Measurements from ENCODE around the gene CWC25.

CWC25 gene

DNA sequence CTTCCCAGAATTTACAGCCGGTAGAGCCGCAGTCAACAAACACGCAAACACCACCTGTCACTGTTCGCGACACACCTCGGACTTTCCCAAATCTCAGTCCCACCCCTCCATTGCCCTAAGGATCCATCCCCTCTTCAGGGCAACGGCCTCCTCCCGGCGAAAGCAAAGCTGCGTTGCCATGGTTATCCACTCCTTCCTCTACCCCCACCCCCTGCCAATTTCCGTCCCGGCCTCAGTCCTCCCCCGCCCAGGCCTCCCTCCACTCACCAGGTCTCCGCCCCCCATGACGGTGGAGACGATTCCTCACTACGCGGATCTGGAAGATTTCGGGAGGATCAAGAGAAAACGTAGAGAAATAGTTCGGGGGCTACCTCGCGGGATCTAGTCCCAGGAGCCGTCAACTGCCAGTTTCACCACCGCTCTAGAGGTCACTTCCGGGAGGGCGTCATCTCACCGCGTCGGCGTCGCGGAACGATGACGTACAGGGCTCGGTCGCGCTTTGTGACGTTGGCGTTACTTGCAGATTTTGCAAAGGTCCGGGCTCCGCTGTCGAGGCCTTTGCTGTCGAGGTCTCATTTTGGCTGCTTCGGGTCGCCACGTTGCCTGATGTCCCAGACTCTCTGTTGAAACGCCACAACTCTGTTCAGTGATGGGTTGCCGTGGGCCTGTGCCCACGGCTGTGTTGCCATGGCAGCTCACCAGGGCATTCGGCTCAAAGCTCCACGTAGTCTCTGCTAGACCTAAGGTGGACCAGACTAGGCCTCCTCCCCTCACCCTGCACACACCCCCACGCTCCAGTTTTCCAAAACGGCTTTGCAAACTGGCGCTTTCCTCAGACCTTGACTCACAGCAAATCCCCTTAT is at the start of gene CWC25:
Gene CWC25 (minus strand): TSS at position 423 of the 863 bp plus-strand sequence. CDS start 138 bp downstream, at position 285.
- Mint-ChIP-seq H3K27ac (peak within 1 kb of the TSS; percentile 100), H3K9me3 (no peaks in the 10 kb centered on the region), H3K4me3 (peak within 1 kb of the TSS; percentile 97), H3K36me3 (peaks cover 49% of the 10 kb centered on the region), H3K4me1 (peaks cover 32% of the 10 kb centered on the region)
- DNase-seq (ENCODE audit: low spot score in 2 of 2) (peak; percentile 100), ATAC-seq (peak; percentile 92)

GRCh38 chr17:38873640-38874380 is 48.7 kb upstream of the CWC25 start:
- H3K27ac Mint-ChIP-seq, result peak overlapping the region; percentile 100

DNA sequence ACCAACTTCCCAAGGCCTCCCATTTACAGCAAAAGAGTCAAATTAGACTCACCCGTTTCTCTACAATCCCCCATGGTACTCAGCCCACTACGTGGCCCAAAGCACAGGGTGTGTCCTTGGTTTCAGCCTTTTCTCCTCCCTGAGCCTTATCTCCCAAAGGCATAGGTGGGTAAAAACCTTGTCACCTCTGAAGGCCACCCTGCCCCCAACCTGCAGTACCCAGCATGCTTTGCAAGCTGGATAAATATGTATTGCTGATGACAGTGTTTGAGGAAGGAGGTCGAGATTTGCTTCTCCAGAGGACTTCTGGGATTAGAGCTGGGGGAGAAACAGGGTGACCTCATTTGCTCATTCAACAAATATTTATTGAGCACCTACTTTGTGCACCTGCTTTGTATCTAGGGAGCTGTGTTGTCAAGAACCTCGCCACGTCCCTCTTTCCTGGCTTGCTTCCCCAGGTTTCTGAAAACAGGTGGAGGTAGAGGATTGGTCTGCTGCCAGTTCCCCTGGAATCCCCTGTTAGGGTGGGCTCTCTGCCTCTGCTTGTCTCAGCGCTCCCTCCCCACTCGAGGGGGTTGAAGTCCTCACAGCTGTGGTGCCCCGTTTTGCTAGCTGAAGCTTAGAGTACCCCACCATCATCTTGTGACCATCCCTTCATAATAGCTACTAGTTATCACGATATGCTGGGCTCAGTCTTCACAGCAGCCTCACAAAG is 47.7 kb upstream of the CWC25 start:
- Mint-ChIP-seq H3K27ac (peak overlapping the region; percentile 100), H3K36me3 (peaks cover 79% of the 10 kb centered on the region), H3K4me3 (peak overlapping the region; percentile 98), H3K4me1 (peaks cover 82% of the 10 kb centered on the region), H3K9me3 (no peaks in the 10 kb centered on the region)
- no peak for ATAC-seq
- no peak for DNase-seq (ENCODE audit: low spot score in 2 of 2)

More at GRCh38 chr17:38873640-38874380, 48.7 kb upstream of the CWC25 start:
- peak overlapping the region; percentile 98 for H3K4me3 Mint-ChIP-seq
- H3K9me3 Mint-ChIP-seq, result no peaks in the 10 kb centered on the region
- H3K4me1 Mint-ChIP-seq, result peaks cover 82% of the 10 kb centered on the region
- ATAC-seq (no peak), DNase-seq (ENCODE audit: low spot score in 2 of 2) (no peak)
- peaks cover 79% of the 10 kb centered on the region for H3K36me3 Mint-ChIP-seq

DNA sequence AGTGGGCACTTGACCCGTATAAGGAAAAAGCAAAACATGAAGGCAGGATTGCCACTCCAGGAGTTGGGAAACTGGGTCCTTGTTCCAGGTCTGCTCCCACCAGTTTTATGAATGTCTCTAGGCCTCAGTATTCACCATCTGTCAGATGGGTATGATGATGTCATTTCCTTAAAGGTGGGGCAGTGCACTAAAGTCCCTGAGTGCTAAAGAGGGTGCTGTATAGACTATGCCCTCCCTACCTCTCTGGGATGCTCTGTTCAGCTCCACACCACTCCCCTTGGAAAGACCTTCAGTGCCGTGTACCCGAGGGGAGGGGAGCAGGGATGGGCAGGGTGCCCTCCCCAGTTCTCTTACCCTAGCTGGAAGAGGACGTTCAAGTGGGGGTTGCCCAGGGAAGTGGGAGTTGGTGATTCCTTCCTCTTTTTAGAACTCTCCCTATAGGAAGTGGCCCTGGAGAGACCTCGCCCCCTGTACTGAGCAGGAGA is 46.9 kb upstream of the CWC25 start:
- Mint-ChIP-seq H3K4me1 (peaks cover 80% of the 10 kb centered on the region), H3K27ac (peak overlapping the region; percentile 100), H3K9me3 (no peaks in the 10 kb centered on the region), H3K4me3 (peak overlapping the region; percentile 98), H3K36me3 (peaks cover 79% of the 10 kb centered on the region)
- DNase-seq (ENCODE audit: low spot score in 2 of 2) (no peak), ATAC-seq (no peak)

- Mint-ChIP-seq H3K4me3 (peak overlapping the region; percentile 98), H3K36me3 (peaks cover 77% of the 10 kb centered on the region), H3K27ac (peak overlapping the region; percentile 100), H3K9me3 (no peaks in the 10 kb centered on the region), H3K4me1 (peaks cover 74% of the 10 kb centered on the region)
- ATAC-seq (peak; percentile 52), DNase-seq (ENCODE audit: low spot score in 2 of 2) (peak; percentile 46 to 83)
Measured at GRCh38 chr17:38871247-38872015, 46.3 kb upstream of the CWC25 start.

GRCh38 chr17:38870259-38871165 is 45.4 kb upstream of the CWC25 start:
- H3K9me3 Mint-ChIP-seq, result no peaks in the 10 kb centered on the region
- H3K4me1 Mint-ChIP-seq, result peaks cover 68% of the 10 kb centered on the region
- H3K4me3 Mint-ChIP-seq, result peak overlapping the region; percentile 98
- H3K27ac Mint-ChIP-seq, result peak overlapping the region; percentile 100
- DNase-seq (ENCODE audit: low spot score in 2 of 2) (peak; percentile 41 to 84), ATAC-seq (peak; percentile 65)
- H3K36me3 Mint-ChIP-seq, result peaks cover 82% of the 10 kb centered on the region

- Mint-ChIP-seq H3K27ac (peak within 1 kb of the TSS; percentile 100), H3K36me3 (peaks cover 81% of the 10 kb centered on the region), H3K4me3 (peak within 1 kb of the TSS; percentile 98), H3K4me1 (peaks cover 60% of the 10 kb centered on the region), H3K9me3 (no peaks in the 10 kb centered on the region)
- DNase-seq (ENCODE audit: low spot score in 2 of 2), result peak; percentile 84 to 93
- peak; percentile 83 for ATAC-seq
Measured at GRCh38 chr17:38869526-38870258, 44.6 kb upstream of the CWC25 start, which contains the start of gene LASP1. TSS of gene LASP1 (plus strand) at chr17:38870058. CDS start at chr17:38870190, 132 bp downstream.

DNA sequence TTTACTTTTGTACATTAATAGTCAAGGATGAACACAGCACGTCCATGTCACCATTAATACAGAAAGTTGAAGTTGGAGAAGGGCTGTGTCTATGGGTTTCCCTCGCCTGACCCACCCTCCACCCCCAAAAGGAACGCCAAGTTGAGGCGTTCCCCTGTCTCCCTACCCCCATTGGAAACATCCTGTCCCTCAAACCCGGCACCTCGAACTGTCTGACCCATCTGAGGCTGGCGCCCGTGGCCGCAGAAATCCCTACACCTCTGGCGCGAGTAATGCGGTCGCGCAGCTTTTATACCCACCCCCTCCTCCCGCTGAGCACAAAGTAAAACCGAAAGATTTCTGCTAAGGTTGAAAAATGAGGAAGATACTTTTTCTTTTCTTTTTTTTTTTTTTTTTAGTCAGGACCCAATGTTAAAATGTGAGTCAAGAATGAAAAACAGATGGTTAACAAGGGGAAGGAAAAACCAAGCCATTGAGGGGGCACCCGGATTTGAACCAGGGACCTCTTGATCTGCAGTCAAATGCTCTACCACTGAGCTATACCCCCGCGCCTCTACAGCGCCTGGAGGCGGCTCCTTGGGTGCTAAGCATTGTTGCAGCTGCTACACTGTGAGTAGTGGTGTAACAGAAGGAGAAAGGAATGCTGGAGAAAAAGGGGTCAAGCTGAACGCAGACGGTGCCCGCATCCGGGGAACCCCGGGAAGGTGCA is 43.9 kb upstream of the CWC25 start:
- H3K9me3 Mint-ChIP-seq, result no peaks in the 10 kb centered on the region
- H3K4me1 Mint-ChIP-seq, result peaks cover 52% of the 10 kb centered on the region
- H3K27ac Mint-ChIP-seq, result peak overlapping the region; percentile 100
- peaks cover 74% of the 10 kb centered on the region for H3K36me3 Mint-ChIP-seq
- ATAC-seq (peak; percentile 68), DNase-seq (ENCODE audit: low spot score in 2 of 2) (peak; percentile 87 to 98)
- H3K4me3 Mint-ChIP-seq, result peak overlapping the region; percentile 98

DNA sequence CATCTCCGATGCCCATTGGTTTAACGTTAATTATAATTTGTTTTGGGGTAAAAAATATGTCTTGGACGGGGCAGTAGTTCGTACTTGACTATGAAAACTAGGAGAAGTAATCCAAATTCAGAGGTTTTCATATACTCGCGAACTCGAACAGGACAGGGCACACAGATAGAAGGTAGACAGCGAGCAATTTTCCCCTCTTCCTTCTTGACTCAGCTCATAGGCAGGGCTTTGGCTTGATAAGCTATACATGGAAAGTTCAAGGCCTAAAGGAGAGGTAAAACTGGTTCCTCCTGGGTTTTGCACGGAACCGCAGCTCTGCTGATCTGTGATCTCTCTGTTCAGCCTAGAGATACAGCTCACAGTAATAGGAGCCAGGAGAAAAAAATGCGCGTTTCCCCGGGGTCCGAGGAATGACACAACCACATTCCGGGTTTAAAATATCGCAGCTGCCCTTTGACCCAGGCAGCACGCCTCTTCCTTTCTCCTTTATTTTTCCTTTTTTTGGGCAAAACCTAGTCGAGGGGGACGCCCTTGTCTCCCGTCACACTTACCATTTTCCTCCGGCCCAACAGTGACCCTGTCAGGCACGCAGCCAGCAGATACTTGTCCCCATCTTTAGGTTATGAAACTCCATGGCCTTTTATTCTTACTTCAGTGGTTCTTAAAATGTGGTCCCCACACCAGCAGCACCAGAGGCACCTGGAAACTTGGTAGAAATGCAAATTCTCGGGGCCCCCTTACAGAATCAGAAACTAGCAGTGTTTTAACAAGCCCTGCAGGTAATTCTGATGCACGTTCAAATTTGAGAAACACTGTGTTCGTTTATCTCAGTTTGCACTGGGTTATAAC is 43.1 kb upstream of the CWC25 start:
- peaks cover 45% of the 10 kb centered on the region for H3K4me1 Mint-ChIP-seq
- no peak for DNase-seq (ENCODE audit: low spot score in 2 of 2)

GRCh38 chr17:38867179-38867967 is 42.3 kb upstream of the CWC25 start:
- Mint-ChIP-seq H3K9me3 (no peaks in the 10 kb centered on the region), H3K36me3 (peaks cover 61% of the 10 kb centered on the region), H3K27ac (peak overlapping the region; percentile 100), H3K4me1 (peaks cover 36% of the 10 kb centered on the region), H3K4me3 (peak overlapping the region; percentile 98)
- ATAC-seq (no peak), DNase-seq (ENCODE audit: low spot score in 2 of 2) (peak in 1 of 2 donors; percentile 83)

More for the DNA sequence above, 43.1 kb upstream of the CWC25 start:
- peak overlapping the region; percentile 100 for H3K27ac Mint-ChIP-seq
- peak overlapping the region; percentile 98 for H3K4me3 Mint-ChIP-seq
- no peaks in the 10 kb centered on the region for H3K9me3 Mint-ChIP-seq
- peaks cover 66% of the 10 kb centered on the region for H3K36me3 Mint-ChIP-seq
- ATAC-seq, result no peak

Measured in stimulated activated effector memory CD8-positive, alpha-beta T cell treated with anti-CD3 and anti-CD28 coated beads, Interleukin-12 subunit alpha, Interleukin-12 subunit beta, amount 100 ng/mL, for 72 hours (primary cell).